Measurements from ENCODE around the gene HAPSTR1. TPM values are rescaled to one million over a fixed set of nuclear protein-coding genes. Genes with fewer than 3 reads are reported as not detected.
"Not testable (repeated sequence)": the region's sequence is repeated elsewhere in the genome, so short reads cannot be mapped to it uniquely, and the experiment has no call there.

HAPSTR1 gene
- polyA plus RNA-seq, 1 experiment = 11.9 TPM

- Histone ChIP-seq H3K4me3 (ENCODE audit: low read depth, low read length) (no peak overlapping the region), H3K27me3 (ENCODE audit: control insufficient read depth, insufficient read depth, low read length) (no peaks in the 10 kb centered on the region), H3K36me3 (ENCODE audit: control insufficient read depth, insufficient read depth, low read length) (no peaks in the 10 kb centered on the region)
- CTCF ChIA-PET = interaction anchor here (0.6 to 0.7 kb wide), 2 partner anchors 80 to 498 kb away, joined by 3 read pairs; no protein-coding TSS in a partner anchor
- POLR2A ChIA-PET = interaction anchor here (1.2 kb wide), 1 partner anchor 12 kb away, joined by 8 read pairs; the partner anchor contains the start of gene HAPSTR1
- no peak for TF ChIP-seq CTCF (IDR thresholded peaks at IDR 0.05; ENCODE audit: insufficient read depth, low read depth, low read length)
- no peak for DNase-seq (ENCODE audit: low read depth)
Measured at GRCh38 chr16:9079430-9079812, 12.0 kb upstream of the HAPSTR1 start.

- Histone ChIP-seq H3K4me3 (ENCODE audit: low read depth, low read length) (no peak overlapping the region), H3K27me3 (ENCODE audit: control insufficient read depth, insufficient read depth, low read length) (no peaks in the 10 kb centered on the region), H3K36me3 (ENCODE audit: control insufficient read depth, insufficient read depth, low read length) (no peaks in the 10 kb centered on the region)
- DNase-seq (ENCODE audit: low read depth) = no peak
- ChIA-PET CTCF (no interaction called here), POLR2A (no interaction called here)
- TF ChIP-seq CTCF (IDR thresholded peaks at IDR 0.05; ENCODE audit: insufficient read depth, low read depth, low read length) = no peak
Measured at GRCh38 chr16:9081158-9081557, 10.3 kb upstream of the HAPSTR1 start.

GRCh38 chr16:9081843-9082242 lies 9.6 kb upstream of the HAPSTR1 start:
- ChIA-PET POLR2A (no interaction called here), CTCF (no interaction called here)
- Histone ChIP-seq H3K36me3 (ENCODE audit: control insufficient read depth, insufficient read depth, low read length) (no peaks in the 10 kb centered on the region), H3K4me3 (ENCODE audit: low read depth, low read length) (no peak overlapping the region), H3K27me3 (ENCODE audit: control insufficient read depth, insufficient read depth, low read length) (no peaks in the 10 kb centered on the region)
- TF ChIP-seq CTCF (IDR thresholded peaks at IDR 0.05; ENCODE audit: insufficient read depth, low read depth, low read length) = no peak
- no peak for DNase-seq (ENCODE audit: low read depth)

- ChIA-PET POLR2A (no interaction called here), CTCF (no interaction called here)
- Histone ChIP-seq H3K36me3 (ENCODE audit: control insufficient read depth, insufficient read depth, low read length) (no peaks in the 10 kb centered on the region), H3K4me3 (ENCODE audit: low read depth, low read length) (no peak overlapping the region), H3K27me3 (ENCODE audit: control insufficient read depth, insufficient read depth, low read length) (no peaks in the 10 kb centered on the region)
- no peak for DNase-seq (ENCODE audit: low read depth)
- TF ChIP-seq CTCF (IDR thresholded peaks at IDR 0.05; ENCODE audit: insufficient read depth, low read depth, low read length) = no peak
Measured at GRCh38 chr16:9082422-9082821, 9.0 kb upstream of the HAPSTR1 start.

DNA sequence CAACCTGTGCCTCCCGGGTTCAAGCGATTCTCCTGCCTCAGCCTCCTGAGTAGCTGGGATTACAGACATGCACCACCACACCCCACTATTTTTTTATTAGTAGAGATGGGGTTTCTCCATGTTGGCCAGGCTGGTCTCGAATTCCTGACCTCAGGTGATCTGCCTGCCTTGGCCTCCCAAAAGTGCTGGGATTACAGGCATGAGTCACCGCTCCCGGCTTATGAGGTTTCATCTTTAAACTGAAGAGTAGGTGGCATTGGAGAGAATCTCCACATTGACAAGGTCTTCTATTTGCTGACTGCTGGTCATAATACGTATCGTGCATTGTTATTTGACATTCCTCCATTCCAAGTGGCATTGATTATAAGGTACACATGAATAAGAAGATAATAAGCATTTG lies 3.7 kb upstream of the HAPSTR1 start:
- POLR2A ChIA-PET; H3K36me3 ChIP-seq (ENCODE audit: control insufficient read depth, insufficient read depth, low read length): not testable (repeated sequence)
- CTCF ChIA-PET = interaction anchor here (1.1 kb wide), 1 partner anchor 55 kb away, joined by 3 read pairs; no protein-coding TSS in a partner anchor

DNA sequence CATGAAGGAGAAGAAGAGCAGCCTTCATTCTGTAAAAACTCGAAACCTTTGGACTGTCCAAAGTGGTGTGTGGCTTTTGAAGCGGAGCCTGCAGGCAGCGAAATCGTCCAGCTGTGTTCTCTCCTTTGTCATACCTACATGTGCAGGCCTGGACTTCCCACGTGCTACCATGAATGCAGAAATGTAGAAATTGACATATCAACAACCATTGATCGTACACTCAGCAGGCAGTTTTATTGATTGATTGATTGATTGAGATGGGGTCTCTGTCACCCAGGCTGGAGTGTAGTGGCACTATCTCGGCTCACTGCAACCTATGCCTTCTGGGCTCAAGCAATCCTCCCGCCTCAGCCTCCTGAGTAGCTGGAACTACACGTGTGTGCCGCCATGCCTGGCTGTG lies 2.6 kb upstream of the HAPSTR1 start:
- H3K27me3 ChIP-seq (ENCODE audit: control insufficient read depth, insufficient read depth, low read length) = no peaks in the 10 kb centered on the region
- ChIA-PET POLR2A (no interaction called here), CTCF (no interaction called here)
- H3K36me3 ChIP-seq (ENCODE audit: control insufficient read depth, insufficient read depth, low read length) = 0 out of 2 replicates have a peak, but pooled peaks cover 3% of the 10 kb centered on the region
- no peak for DNase-seq (ENCODE audit: low read depth)
- no peak for TF ChIP-seq CTCF (IDR thresholded peaks at IDR 0.05; ENCODE audit: insufficient read depth, low read depth, low read length)
- H3K4me3 ChIP-seq (ENCODE audit: low read depth, low read length) = no peak overlapping the region

More for the DNA sequence above, 3.7 kb upstream of the HAPSTR1 start:
- not testable (repeated sequence) for DNase-seq (ENCODE audit: low read depth); H3K4me3 ChIP-seq (ENCODE audit: low read depth, low read length); H3K27me3 ChIP-seq (ENCODE audit: control insufficient read depth, insufficient read depth, low read length)
